VCaP (cell line): ENCODE data around the gene BICC1.

Experiments used
- H3K27ac ChIP-seq: fragments of 450-650 bp; 2 replicates; pipeline ENCODE4 v1.5.1; 2017
- TF ChIP-seq, protein P1 (sequence below): fragments of 450-650 bp; conservative IDR thresholded peaks from 2 replicates; pipeline ENCODE4 v1.5.1; 2017; ENCODE audit warnings: mild to moderate bottlenecking, moderate library complexity

The BICC1 gene

DNA sequence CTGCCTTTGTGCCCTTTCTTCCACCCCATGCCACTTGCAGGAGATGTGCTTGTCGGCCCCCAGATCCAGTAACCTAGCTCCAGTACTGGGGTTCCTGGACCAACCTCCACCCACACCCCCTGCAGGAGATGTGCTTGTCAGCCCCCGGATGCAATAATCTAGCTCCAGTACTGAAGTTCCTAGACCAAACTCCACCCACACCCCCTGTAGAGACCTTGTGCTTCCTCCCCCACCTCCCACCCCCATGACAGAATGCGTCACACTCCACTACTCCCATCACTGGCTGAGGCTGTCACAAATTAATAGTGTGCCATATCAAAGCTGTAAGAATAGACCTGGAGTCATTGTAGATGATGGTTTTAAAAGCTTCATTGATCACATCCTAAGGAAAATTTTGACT lies 185.0 kb downstream of the BICC1 start:
- TF ChIP-seq, protein P1, sequence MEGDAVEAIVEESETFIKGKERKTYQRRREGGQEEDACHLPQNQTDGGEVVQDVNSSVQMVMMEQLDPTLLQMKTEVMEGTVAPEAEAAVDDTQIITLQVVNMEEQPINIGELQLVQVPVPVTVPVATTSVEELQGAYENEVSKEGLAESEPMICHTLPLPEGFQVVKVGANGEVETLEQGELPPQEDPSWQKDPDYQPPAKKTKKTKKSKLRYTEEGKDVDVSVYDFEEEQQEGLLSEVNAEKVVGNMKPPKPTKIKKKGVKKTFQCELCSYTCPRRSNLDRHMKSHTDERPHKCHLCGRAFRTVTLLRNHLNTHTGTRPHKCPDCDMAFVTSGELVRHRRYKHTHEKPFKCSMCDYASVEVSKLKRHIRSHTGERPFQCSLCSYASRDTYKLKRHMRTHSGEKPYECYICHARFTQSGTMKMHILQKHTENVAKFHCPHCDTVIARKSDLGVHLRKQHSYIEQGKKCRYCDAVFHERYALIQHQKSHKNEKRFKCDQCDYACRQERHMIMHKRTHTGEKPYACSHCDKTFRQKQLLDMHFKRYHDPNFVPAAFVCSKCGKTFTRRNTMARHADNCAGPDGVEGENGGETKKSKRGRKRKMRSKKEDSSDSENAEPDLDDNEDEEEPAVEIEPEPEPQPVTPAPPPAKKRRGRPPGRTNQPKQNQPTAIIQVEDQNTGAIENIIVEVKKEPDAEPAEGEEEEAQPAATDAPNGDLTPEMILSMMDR = no peak
- no peak overlapping the region for H3K27ac ChIP-seq

DNA sequence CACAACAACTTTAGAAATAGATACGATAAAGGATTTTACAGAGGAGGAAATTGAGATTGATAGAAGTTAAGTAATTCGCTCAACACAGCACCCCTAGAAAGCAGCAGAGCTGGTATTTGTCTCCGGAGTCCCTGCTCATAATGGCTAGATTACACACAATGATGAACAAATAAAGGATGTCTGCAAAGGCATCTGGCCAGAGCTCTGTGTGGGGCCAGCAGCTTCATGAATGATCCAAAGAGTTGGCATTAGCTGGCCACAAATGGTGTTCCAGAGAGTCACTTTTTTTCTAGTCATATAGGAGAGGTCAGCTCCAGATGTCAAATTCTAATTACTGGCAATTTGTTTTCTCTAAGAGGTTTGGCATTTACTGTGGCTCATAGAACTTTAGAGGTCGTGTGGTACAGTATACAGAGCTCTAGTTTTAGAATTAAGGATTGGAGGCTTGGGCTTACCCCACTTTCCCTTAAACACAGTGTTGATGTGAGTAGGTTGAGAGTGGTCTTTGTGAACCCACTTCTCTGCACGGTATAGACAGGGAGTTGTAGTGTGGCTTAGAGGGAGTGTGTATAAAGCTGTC lies 186.2 kb downstream of the BICC1 start:
- TF ChIP-seq, protein P1 = no peak
- H3K27ac ChIP-seq = no peak overlapping the region

DNA sequence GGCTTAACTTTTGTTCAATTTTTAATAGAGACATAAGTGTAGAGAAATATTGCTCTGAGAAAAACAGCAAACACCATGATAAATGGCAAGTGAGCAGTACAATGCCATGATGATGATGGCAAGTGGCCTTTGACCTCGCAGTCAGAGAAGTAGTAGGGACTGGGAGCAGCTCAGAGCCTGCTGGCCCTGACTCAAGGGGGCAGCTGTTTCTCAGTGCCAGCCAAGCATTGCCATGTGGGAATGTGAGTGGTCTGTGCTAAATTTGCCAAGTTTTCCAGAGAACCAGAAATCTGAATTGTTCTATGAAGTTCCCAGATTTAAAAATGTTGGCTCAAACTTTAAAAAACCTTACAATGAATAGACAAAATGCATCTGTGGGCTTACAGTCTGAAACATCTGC lies 187.9 kb downstream of the BICC1 start:
- no peak overlapping the region for H3K27ac ChIP-seq
- TF ChIP-seq, protein P1 = no peak

DNA sequence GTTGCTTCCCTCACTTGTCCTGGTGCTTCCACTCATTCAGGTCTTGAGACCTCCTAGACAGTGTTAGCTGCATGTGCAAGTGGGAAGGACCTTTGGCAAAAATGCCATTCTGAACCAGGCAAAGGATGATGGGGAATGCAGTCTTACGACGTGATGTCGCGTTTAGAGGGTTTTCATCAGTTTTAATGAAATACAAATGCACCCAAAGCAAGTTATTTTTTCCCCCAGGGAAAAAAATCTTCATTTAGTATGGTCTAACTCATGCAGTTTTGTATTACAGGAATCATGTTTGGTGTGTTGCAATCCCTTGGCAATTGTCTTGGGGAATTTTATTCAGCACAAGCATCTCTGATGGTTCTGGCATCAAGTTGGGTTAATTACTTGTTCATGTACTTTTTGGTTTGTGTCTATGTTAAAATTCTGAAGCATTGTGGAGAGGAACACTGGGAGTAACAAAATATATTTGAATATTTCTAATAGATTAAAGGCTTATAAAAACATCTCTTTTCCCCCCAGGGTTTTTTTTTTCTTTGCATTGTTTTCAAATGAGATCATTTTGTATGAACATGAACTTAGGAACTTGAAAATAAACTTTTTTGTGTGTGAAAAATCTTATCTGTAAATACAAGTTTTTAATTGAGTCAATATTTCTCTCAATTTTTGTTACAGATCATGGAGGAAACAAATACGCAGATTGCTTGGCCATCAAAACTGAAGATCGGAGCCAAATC lies 188.9 kb downstream of the BICC1 start:
- no peak overlapping the region for H3K27ac ChIP-seq
- TF ChIP-seq, protein P1 = no peak

DNA sequence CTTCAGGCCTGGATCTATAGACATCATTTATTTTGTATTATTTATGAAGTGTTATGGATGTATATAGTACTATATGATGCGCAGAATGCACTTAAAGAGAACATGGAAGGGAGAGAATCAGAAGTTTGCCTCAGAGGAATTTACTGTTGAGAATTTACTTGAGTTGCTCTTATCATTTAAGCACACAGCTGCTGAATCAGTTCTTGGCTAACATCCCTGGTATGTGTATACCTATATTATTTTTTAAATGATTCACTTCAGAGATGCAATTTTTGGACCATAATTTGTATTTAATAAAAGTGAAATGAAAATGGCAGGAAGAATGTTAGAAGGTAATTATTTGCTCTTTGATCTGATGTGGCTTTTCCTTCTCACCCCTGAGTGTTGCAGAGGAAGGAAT lies 191.6 kb downstream of the BICC1 start:
- H3K27ac ChIP-seq = no peak overlapping the region
- TF ChIP-seq, protein P1 = no peak

DNA sequence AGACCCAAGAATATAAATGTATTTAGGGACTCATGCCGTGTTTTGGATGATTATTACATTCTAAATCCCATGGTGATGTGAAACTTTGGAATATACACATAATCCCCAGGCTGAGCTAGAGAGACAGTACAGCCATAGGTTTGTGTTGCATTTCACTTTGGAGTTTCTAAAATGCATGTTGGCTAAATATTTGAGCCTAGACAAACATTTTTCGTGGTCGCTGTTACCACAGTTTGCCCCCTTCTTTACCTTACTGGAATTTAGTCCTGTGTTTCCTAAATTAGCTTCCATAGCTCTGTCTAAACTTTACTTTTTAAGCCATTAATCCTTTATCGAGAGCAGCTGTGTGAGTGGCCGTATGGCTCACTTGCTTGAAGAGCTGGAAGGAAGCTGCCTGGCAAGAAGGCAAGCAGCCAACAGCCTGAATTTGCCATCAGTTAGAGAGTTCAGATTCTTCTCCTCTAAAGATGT lies 192.0 kb downstream of the BICC1 start:
- TF ChIP-seq, protein P1 = no peak

DNA sequence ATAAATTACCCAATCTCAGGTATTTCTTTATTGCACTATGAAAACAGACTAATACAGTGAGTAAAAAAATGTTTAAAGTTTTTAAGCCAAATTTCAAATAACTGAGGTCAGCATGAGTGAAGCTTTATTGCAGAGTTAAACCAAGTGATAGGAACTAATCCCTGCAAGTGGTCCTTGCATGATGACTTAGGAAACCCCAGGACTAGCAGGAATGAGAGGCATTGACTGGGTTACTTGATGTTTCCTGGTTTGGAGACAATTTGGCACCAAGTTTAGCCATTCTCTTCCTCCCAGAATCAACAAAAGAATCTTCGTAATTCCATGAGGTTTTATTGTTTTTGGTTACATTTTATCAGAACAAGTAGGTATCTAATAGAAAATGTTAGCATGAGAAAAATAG lies 194.2 kb downstream of the BICC1 start:
- H3K27ac ChIP-seq = no peak overlapping the region
- TF ChIP-seq, protein P1 = no peak

More for the DNA sequence above, 192.0 kb downstream of the BICC1 start:
- H3K27ac ChIP-seq = no peak overlapping the region
